Activated T-cell treated with anti-CD3 and anti-CD28 coated beads, Interleukin-2, amount 50 U/mL, for 48 hours (primary cell): ENCODE data around the gene LRRC66.

Experiments used
- DNase-seq, 2 experiments: peaks; one replicate each; pipeline ENCODE4 v3.0.0-alpha.2; 2020

LRRC66 gene

DNA sequence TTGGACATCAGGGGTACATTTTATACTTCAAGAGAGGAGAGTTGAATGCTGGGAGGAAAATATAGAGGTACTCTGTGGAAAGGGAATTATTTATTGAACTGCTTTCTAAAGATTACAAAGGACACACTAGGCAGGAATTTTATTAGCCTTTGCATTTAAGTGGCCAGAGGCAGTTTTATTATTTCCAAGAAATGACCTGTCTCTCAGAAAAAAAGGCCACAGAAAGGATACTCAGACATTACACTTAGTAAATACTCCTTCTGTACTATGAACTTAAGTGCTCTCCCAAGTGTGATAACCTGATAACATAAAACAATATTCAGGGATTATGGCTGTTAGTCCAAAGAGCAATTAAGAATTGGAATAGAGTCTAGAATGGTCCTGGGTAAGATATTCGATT, 7.5 kb downstream of the LRRC66 start:
- no peak for DNase-seq

- no peak for DNase-seq
These were observed 9.2 kb downstream of the LRRC66 start for GRCh38 chr4:52010986-52011385.

GRCh38 chr4:52006887-52007286, 13.3 kb downstream of the LRRC66 start:
- DNase-seq: no peak

- DNase-seq: no peak
These were observed 14.4 kb downstream of the LRRC66 start for GRCh38 chr4:52005604-52006273.

DNA sequence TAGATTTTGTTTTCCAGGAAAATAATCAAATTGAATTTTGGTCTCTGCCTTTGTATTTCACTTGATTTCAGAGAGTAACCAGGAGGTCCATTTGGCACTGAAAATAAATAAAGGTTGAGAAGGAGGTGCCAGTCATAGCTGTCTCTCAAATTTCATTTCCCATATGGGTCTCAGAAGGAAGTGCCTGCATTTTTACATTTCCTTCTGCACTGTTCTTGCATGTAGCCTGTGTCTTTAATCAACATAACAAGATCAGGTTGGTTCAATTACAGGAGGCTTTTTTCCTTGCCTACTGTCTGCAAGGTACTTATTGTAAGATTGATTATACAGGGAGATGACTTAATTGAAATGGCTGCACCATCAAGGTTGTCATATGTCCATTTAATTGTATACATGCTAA, 15.7 kb downstream of the LRRC66 start:
- no peak for DNase-seq

DNA sequence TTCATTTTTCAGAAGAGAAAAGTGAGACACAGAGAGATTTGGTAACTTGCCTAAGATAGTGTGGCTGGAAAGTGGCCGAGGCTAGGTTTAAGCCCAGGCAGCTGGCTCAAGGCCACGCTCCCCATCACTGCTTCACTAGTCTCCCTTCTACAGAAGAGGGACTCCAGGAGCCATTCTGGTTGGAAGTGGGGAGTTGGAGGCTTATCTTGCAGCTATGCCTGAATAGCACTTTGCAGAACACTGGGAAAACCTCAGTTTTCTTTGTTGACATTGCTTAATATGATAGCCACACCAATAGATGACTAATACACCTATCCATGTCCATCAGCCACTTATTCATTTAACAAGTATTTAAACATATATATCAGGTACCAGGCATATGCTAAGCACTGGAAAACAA, 18.5 kb downstream of the LRRC66 start:
- no peak for DNase-seq

- no peak for DNase-seq
These were observed 20.9 kb downstream of the LRRC66 start for GRCh38 chr4:51999250-51999649.

DNA sequence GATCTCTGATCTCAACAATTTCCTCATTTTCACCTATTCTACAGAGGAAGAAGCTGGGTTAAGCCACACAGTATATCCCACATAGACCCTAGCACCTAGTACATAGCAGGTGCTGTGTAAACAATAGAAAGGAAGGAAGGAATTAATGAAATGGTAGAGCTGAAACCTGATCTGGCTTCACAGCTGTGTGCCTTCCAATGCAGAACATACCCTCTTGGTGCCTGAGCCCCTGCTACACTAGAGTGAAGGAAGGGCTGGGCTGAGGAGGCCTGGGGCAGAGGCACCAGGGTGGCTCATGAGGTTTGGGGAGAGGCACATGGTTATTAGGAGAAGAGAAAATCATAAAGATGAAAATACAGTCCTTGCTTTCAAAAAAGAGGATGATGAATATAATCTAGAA, 21.3 kb downstream of the LRRC66 start:
- no peak for DNase-seq

DNA sequence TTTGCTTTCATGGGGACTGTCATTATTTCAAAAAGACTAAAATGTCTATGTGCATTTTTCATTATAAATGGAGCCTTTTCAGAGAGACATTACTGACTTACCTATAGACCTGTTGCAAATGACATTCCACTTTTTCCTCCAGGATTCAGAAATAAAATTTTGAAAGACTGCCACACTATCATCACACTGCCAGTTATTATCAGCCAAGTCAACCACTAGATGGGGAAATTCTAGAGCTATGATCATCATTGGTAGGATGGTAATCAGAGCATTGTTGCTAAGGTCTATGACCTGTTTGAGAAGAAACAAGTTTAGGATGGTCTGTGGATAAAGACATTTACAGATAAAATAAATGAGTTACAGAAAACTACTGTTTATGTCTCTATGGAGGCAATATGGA, 22.5 kb downstream of the LRRC66 start:
- DNase-seq: no peak

GRCh38 chr4:51995647-51996220, 24.4 kb downstream of the LRRC66 start:
- DNase-seq: no peak

- no peak for DNase-seq
These were observed 54.3 kb downstream of the LRRC66 start for GRCh38 chr4:51965862-51966261.

GRCh38 chr4:51963841-51964517, 56.2 kb downstream of the LRRC66 start:
- DNase-seq: no peak

DNA sequence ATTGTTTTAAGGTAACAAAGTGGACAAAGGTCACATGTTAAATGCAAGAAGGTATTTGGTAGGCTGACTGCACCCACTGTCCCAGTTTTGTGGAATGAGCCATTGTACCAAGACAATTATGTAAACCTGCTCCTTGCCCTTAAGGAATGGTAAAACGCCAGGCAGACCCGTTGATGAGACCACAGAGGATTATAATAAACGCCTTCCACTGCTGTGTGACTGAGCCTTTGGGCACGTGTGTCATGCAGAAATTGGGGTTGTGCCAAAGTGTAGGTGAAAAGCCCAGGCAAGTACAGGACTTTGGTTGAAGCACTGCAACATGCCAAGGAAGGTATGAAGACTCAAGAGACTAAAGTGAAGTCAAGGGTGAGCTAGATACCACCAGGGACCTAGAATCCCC, 59.7 kb downstream of the LRRC66 start:
- DNase-seq: no peak

DNA sequence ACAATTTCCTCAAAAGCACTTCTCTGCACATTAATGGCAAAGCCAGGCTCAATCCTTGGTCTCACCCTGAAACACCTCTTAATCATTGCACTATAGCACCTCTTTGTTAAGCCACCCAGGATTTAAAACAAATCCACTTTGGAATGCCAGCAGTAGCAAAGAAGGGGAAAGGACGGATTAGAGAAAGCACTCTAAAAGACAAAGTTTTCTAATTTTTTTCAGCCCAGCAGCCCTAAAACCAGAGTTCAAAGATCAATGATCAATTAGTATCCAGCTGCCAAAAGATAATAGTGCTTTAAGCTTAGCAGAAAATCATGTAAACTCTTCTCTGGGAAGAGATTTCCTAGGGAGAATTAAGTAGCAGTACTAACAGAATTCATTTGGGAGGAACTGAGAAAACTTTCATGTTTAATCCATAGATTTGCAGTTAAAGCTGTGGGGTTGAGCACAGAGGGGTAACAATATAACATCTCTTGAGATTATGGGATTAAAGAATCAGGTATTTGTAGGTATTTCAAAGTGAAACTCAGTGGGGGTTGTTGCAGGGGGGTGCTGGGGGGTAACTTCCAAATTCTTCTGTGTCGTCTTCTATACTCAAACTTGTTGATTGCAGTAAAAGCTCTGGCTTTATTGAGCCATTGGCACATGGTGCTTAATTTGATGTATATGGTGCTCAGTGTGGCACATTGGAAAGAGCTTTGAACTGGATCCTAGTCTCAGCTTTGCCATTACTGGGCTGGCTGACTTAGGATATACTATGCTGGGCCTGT, 61.8 kb downstream of the LRRC66 start:
- DNase-seq: no peak
